GM18951 (cell line): ENCODE results near the gene THSD4.

Source experiments
- POLR2A ChIP-seq: IDR thresholded peaks from 4 replicates; pipeline ENCODE4 v1.6.1; 2011; ENCODE audit warnings: mild to moderate bottlenecking; ENCODE audit not compliant: insufficient read length, insufficient read depth; ENCODE audit errors: extremely low read depth
- in situ Hi-C: fragments of 300-500 bp; cut with MboI; formaldehyde crosslinking; loops from one replicate; pipeline ENCODE4 v1.12.0; 2022; ENCODE audit warnings: low sequenced_read_pairs, mixed read lengths, inconsistent platforms; ENCODE audit not compliant: unreplicated experiment

The THSD4 gene

DNA sequence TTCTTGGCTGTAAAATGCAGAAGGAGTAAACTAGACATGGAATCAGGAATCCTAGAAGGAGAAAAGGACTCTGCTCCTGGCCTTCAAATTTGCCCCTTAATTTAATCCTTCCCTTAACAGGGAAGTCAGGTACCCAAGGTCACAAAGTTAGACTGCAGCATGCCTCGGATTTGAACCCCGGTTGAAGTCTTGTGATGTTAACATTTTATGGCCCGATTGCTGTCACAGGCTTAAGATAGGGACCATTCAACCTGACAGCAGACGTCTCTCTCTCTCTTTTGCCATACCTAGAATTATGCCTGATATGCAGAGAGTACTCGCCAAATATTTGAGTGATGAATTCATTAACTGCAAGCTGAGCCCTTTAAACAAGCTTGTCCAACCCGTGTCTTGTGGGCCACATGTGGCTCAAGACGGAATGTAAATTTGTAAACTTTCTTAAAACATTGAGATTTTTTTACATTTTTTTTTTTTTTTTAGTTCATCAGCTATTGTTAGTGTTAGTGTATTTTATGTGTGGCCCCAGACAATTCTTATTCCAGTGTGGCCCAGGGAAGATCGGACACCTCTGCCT is 217.2 kb downstream of the THSD4 start:
- in situ Hi-C loops, result no loop called here
- TF ChIP-seq POLR2A, result no peak

DNA sequence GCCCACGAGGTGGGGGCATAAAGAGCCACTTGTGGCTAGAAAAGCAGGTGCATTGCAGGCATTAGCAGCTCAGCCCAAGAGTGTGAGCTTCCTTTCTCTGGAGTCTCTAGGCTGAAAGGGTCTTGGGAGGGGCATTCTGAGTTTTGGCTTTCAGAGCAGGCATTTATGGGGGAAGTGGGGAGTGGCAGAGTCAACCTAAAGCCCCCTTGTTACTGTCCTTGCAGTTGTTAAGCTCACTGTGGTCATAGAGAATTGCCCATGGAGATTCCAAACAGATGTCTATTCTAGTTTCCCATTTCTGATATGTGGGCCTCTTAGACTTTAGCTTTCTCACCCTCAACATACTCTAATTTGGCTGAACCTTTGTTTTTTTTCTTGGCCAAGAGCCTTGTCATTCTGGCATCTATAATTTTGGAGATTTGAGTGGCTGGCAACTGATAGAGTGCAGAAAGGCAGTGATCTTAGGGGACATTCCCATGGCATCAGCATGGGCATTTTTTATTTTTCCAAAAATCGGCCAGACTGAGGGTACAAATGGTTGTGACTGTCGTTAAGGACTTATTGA is 217.9 kb downstream of the THSD4 start:
- in situ Hi-C loops, result no loop called here
- no peak for TF ChIP-seq POLR2A

DNA sequence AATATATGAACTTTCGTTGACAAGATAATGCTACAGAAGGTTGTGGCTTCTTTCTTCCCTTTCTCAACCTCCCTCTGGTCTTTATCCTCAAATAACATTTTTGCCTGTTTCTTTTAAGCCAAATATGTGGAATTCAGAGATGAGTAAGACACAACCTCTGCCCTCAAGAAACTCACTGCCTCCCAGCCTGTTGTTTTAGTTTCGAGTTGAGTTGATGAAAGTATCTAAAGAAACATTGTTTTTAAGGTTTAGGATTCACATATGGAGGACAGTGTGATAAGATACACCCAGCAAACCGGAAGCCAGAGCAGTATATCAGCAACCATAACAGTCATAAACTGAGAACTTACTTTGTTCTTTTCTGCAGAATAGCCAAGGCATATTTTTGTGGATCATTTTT is 218.6 kb downstream of the THSD4 start:
- in situ Hi-C loops, result no loop called here
- TF ChIP-seq POLR2A, result no peak

GRCh38 chr15:71334434-71334833 is 219.2 kb downstream of the THSD4 start:
- no peak for TF ChIP-seq POLR2A
- in situ Hi-C loops, result no loop called here

DNA sequence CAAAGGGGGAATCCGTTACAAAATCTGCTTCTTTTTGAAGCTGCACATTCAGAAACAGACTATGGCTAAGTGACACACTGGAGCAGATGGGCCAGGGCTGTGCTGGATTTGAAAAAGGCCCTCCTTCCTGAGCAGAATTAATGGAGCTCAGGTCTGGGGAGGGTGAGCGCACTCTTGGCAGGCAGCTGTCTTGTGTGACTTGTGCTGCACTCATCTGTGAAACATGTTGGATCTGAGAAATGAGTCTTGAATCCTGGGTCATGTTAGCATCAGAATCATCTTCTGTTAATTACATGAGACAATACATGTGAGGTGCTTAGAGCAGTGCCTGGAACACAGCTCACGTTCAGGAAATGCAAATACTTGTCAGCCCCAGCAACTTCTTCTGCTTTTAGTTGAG is 219.6 kb downstream of the THSD4 start:
- TF ChIP-seq POLR2A, result no peak
- in situ Hi-C loops, result no loop called here

DNA sequence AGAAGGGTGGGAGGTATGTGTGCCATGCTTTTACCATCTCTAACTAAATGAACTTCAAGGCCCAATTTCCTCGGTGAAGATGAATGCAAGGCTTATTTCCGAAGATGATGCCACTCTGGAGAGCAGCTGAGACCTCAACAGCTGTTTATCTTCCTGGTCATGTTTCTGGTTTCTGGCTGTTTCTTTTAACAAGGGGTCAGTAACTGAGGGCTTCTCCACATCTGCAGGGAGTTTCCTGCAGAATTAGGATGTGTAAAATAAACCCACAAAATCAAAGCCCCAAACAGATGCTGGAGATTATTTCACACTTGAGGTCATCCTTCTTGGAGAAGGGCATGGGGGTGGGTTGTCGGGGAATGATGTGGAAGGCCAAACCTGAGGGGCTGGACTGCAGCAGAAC is 220.3 kb downstream of the THSD4 start:
- TF ChIP-seq POLR2A, result no peak
- in situ Hi-C loops, result no loop called here

DNA sequence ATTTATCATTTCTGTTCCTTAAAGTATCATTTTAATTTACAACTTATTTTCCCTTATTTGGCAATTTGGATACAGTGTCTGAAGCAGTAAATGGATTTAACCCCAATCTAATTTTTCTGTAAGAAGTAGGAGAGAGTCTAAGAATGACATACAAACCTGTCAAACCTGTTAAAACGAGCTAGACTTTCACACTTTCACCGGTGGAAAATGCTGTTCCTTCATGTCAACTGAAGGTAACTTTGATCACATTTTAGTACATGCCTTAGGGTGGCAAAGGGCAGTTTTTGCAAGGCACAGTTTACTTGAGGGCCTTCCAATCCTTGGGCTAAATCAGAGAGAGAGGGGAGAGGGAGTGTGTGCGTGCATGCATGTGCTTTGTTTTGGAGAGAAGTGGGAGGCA is 221.4 kb downstream of the THSD4 start:
- in situ Hi-C loops, result no loop called here
- no peak for TF ChIP-seq POLR2A

DNA sequence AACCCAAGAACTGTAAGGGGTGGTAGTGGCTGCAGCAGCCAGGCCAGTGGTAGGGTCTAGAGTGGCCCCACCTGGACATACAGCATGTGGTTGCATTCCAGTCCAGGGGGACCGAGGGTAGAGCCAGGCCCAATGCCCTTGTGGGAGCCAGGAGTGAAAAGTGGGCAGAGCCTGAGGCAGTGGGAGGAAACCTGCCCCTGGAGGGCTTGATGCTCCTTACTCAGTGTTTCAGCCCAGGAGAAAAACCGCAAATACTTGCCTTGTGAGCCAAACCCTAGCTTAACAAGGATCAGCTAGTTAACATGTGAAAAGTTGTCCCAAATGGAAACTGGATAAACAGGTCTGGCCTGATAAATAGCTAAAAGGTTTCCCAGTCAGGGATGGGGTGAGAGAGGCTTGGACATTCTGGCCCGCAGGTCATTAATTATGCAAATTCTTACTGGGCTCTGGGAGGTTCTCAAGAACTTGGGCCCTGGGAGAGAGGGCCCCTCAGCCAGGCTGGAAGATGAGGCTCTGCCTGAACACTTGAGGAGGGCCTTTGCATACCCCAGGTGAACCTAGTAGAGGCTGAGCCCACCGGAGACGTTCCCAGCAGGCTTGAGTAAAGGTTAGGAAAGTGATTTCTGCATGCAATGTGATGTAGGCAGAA is 222.1 kb downstream of the THSD4 start:
- in situ Hi-C loops, result no loop called here
- TF ChIP-seq POLR2A, result no peak

GRCh38 chr15:71338265-71338664 is 223.0 kb downstream of the THSD4 start:
- no peak for TF ChIP-seq POLR2A
- in situ Hi-C loops, result no loop called here

GRCh38 chr15:71338827-71339542 is 223.7 kb downstream of the THSD4 start:
- in situ Hi-C loops, result no loop called here
- TF ChIP-seq POLR2A, result no peak

DNA sequence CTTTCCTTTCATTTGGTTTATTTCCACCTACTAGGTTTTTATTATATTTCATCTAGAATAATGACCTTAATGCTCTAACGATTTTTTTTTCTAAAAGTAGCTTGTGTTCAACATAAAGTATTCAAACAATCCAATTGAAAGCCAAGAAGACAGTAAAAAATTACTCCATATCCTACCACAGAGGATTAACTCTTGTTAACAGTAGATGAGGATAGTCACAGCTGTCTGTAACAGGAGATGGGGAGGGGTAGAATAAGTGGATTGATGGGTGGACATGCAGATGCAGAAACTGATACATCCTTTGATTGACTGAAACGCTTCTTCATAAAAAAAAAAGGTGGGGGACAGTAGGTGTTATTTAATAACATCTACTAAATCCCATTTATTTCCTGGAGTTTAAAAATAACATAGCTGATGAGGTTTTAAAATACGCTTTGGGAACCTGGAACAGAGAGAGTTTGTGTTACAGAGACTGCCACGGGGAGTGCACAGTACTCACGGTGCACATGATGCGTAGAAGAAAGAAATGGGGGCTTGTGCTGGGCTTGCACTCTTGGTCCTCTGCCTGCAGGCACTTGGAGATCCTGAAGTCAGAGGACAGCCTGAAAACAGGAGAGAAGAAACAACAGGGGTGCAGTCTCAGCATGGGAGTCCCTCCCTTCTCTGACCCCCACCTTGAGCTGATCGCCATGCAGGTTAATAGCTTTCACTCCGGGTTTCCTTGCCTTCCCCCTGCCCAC is 226.7 kb downstream of the THSD4 start:
- TF ChIP-seq POLR2A, result no peak
- in situ Hi-C loops, result no loop called here

- TF ChIP-seq POLR2A, result no peak
- in situ Hi-C loops, result no loop called here
Measured at GRCh38 chr15:71342658-71343057, 227.4 kb downstream of the THSD4 start.

- no peak for TF ChIP-seq POLR2A
- in situ Hi-C loops, result no loop called here
Measured at GRCh38 chr15:71344316-71344715, 229.0 kb downstream of the THSD4 start.
